ENCODE measurements around the gene ANKRD29. TPM values are rescaled to one million over a fixed set of nuclear protein-coding genes. Genes with fewer than 3 reads are reported as not detected.

ANKRD29 gene
- total and polyA plus RNA-seq, 2 of the 4 experiments (the other 2 are of a cell fraction): 0.18 to 0.31 TPM

DNA sequence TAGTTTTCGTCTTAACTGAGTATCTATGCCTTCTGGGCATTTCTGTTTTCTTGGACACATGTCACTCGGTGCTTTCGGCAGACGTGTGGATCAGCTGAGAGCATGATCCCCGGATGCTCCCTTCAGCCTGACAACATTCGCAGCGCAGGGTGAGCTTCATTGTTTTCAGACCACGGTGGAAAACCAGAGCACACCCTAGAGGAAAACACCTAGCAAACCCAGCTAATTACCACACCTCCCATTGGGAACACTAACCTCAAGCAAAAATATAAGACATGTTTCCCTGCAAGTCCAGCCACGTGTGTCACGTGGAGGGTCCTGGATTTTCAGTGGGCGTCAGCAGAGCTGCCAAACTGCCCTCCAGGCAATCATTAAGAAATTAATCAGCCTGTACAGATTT is 31.0 kb downstream of the ANKRD29 start:
- Histone ChIP-seq H2AFZ (replicated peaks; ENCODE audit: low read length, poor library complexity) (no peak overlapping the region), H3K18ac (ENCODE audit: low read depth, low read length) (no peak overlapping the region), H4K91ac (ENCODE audit: insufficient read depth, low read depth, low read length) (no peak overlapping the region), H2AK5ac (ENCODE audit: low read depth, low read length) (no peak overlapping the region), H2BK120ac (ENCODE audit: low read depth, low read length) (no peak overlapping the region), H4K20me1 (ENCODE audit: insufficient read depth, low read length) (no peaks in the 10 kb centered on the region), H3K27ac (ENCODE audit: insufficient read depth, low read length) (no peak overlapping the region), H2BK15ac (ENCODE audit: low read depth, low read length) (no peak overlapping the region), H2AK9ac (replicated peaks; ENCODE audit: low read depth, low read length, poor library complexity) (no peak overlapping the region), H3K9me1 (ENCODE audit: insufficient read depth, low read length) (peaks cover 6% of the 10 kb centered on the region; the same call in 1 of the 2 replicates), H3K56ac (ENCODE audit: extremely low read depth, insufficient read depth, low read length) (no peak overlapping the region), H4K5ac (ENCODE audit: low read depth, low read length) (no peak overlapping the region), H4K8ac (ENCODE audit: low read depth in 2 of 2, low read length in 2 of 2) (no peak overlapping the region), H3K4me2 (ENCODE audit: low read depth, low read length) (no peak overlapping the region), H3K23ac (ENCODE audit: low read depth, low read length) (no peak overlapping the region), H2BK5ac (ENCODE audit: low read depth, low read length, poor library complexity, severe bottlenecking) (no peak overlapping the region), H3K9ac (ENCODE audit: low read depth, low read length) (no peak overlapping the region), H3K27me3 (ENCODE audit: control insufficient read depth, insufficient read depth, low read length) (peaks cover 2% of the 10 kb centered on the region; the same call in 1 of the 2 replicates), H3K4me1 (ENCODE audit: control insufficient read depth, insufficient read depth, low read length) (peaks cover 2% of the 10 kb centered on the region; the same call in 1 of the 2 replicates), H3K14ac (replicated peaks; ENCODE audit: low read depth, low read length) (no peak overlapping the region), H3K4ac (ENCODE audit: low read depth, low read length) (no peak overlapping the region), H3K9me3 (ENCODE audit: control insufficient read depth, insufficient read depth, low read length) (no peaks in the 10 kb centered on the region), H3K36me3 (ENCODE audit: control insufficient read depth, insufficient read depth, low read length) (no peaks in the 10 kb centered on the region), H3K79me1 (ENCODE audit: low read depth in 1 of 2, low read length in 2 of 2) (no peaks in the 10 kb centered on the region), H3K4me3 (ENCODE audit: insufficient read depth, low read depth, low read length) (no peak overlapping the region), H2BK20ac (ENCODE audit: low read depth, low read length) (no peak overlapping the region)
- ChIA-PET CTCF (no interaction called here), POLR2A (ENCODE audit: unreplicated experiment) (no interaction called here)
- WGBS, 2 experiments (ENCODE audit: extremely low coverage in 2 of 2, insufficient read length in 1 of 2): 37% methylated on average over 7 of the region's 11 CpGs; no CpG with 5 or more reads in 1 of the 2 experiments
- in situ Hi-C loops (cut with MboI; ENCODE audit: low sequenced_read_pairs): no loop called here
- DNase-seq (no peak), ATAC-seq (ENCODE audit: low read depth) (no peak)
- TF ChIP-seq MAFK (IDR thresholded peaks at IDR 0.05; ENCODE audit: low read depth, low read length) (no peak), CHD1 (IDR thresholded peaks at IDR 0.05; ENCODE audit: low read depth, low read length) (no peak), RCOR1 (IDR thresholded peaks at IDR 0.05; ENCODE audit: insufficient replicate concordance, low read length) (no peak), RAD21 (IDR thresholded peaks at IDR 0.05; ENCODE audit: low read length) (no peak), MXI1 (IDR thresholded peaks at IDR 0.05; ENCODE audit: borderline replicate concordance, low read depth, low read length) (no peak), SMC3 (IDR thresholded peaks at IDR 0.05; ENCODE audit: low read depth, low read length) (no peak), BHLHE40 (IDR thresholded peaks at IDR 0.05; ENCODE audit: low read depth, low read length) (no peak), MAZ (IDR thresholded peaks at IDR 0.05; ENCODE audit: borderline replicate concordance, low read depth, low read length) (no peak), NFE2L2 (IDR thresholded peaks at IDR 0.05; ENCODE audit: low read depth, low read length) (no peak), RFX5 (IDR thresholded peaks at IDR 0.05; ENCODE audit: low read depth, low read length) (no peak), CTCF (conservative IDR thresholded peaks at IDR 0.05; ENCODE audit: low read depth, low read length) (no peak), CEBPB (IDR thresholded peaks at IDR 0.05; ENCODE audit: low read depth, low read length) (no peak), POLR2A (IDR thresholded peaks at IDR 0.05; ENCODE audit: low read depth, low read length) (no peak)
- TF ChIP-seq, protein P1, sequence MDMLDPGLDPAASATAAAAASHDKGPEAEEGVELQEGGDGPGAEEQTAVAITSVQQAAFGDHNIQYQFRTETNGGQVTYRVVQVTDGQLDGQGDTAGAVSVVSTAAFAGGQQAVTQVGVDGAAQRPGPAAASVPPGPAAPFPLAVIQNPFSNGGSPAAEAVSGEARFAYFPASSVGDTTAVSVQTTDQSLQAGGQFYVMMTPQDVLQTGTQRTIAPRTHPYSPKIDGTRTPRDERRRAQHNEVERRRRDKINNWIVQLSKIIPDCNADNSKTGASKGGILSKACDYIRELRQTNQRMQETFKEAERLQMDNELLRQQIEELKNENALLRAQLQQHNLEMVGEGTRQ (IDR thresholded peaks at IDR 0.05; ENCODE audit: low read depth, low read length): no peak
- TF ChIP-seq, protein P2, sequence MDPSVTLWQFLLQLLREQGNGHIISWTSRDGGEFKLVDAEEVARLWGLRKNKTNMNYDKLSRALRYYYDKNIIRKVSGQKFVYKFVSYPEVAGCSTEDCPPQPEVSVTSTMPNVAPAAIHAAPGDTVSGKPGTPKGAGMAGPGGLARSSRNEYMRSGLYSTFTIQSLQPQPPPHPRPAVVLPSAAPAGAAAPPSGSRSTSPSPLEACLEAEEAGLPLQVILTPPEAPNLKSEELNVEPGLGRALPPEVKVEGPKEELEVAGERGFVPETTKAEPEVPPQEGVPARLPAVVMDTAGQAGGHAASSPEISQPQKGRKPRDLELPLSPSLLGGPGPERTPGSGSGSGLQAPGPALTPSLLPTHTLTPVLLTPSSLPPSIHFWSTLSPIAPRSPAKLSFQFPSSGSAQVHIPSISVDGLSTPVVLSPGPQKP (IDR thresholded peaks at IDR 0.05; ENCODE audit: borderline replicate concordance, low read depth, low read length): no peak
- dilution Hi-C loops (cut with HindIII; ENCODE audit: low sequenced_read_pairs, unreplicated experiment): no loop called here
- BruUV-seq (replicated peaks): no TSS peak
- intact Hi-C loops (cut with micrococcal nuclease): no loop called here

All from IMR-90 (cell line).